ENCODE results near the gene AHCYL2. TPM values are rescaled to one million over a fixed set of nuclear protein-coding genes. Genes with fewer than 3 reads are reported as not detected.

AHCYL2 gene
- total and polyA plus RNA-seq, 4 donors: 2.0 to 10.0 (median 3.6) TPM

DNA sequence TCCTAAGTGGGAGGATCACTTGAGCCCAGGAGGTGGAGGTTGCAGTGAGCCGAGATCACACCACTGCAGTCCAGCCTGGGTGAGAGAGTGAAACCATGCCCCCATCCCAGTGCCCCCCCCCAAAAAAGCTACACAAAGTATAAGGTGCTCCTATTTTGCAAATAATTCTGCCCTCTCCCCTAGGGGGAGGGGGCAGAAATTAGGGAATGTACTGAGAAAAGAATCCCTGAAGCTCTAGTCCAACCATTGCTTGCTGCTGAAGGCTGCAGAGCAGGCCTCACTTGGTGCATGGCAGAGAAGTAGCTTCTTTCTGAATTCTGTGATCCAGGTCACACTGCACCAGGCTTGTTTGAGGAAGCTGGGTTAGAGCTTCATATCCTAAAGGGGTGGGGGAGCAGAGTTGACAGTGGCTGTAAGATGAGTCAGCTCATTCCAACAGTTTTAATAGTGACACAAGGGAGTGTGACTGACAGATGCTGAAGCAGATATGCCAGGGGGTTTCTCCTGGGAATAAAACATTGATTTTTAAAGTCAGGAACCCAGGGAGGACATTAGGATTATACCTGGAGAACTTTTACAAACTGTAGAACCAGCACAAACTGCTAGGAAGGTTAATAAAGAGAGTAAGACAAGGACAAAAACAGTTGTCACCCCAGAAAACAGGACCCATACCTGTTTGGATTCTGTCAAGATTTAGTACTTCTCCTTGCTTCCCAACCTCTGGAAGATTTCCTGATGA lies 176.6 kb downstream of the AHCYL2 start:
- Histone ChIP-seq H3K9me3 (ENCODE audit: control insufficient read depth in 4 of 4, low read length in 3 of 4) (no peaks in the 10 kb centered on the region), H3K36me3 (ENCODE audit: control insufficient read depth in 4 of 4, insufficient read depth in 3 of 4, low read depth in 1 of 4, low read length in 3 of 4) (peaks cover 0 to 11% (median 4%) of the 10 kb centered on the region in 4 donors), H3K4me1 (ENCODE audit: control insufficient read depth in 4 of 4, insufficient read depth in 4 of 4, low read length in 3 of 4) (no peaks in the 10 kb centered on the region), H3K4me3 (ENCODE audit: low read depth in 1 of 3, low read length in 3 of 3) (no peak overlapping the region), H3K27me3 (ENCODE audit: control insufficient read depth in 4 of 4, insufficient read depth in 4 of 4, low read length in 3 of 4) (no peaks in the 10 kb centered on the region), H3K27ac (ENCODE audit: low read depth in 1 of 2, low read length in 2 of 2) (no peak overlapping the region), H3K9ac (ENCODE audit: low read depth in 1 of 2, low read length in 2 of 2) (no peak overlapping the region)
- WGBS: 92% methylated on average over 1 of the region's 1 CpG
- no peak for DNase-seq (ENCODE audit: low spot score)
- no peak for TF ChIP-seq JUND (IDR thresholded peaks at IDR 0.05)
- TF ChIP-seq HNF4A (conservative IDR thresholded peaks at IDR 0.05): no peak
- TF ChIP-seq, protein P1, sequence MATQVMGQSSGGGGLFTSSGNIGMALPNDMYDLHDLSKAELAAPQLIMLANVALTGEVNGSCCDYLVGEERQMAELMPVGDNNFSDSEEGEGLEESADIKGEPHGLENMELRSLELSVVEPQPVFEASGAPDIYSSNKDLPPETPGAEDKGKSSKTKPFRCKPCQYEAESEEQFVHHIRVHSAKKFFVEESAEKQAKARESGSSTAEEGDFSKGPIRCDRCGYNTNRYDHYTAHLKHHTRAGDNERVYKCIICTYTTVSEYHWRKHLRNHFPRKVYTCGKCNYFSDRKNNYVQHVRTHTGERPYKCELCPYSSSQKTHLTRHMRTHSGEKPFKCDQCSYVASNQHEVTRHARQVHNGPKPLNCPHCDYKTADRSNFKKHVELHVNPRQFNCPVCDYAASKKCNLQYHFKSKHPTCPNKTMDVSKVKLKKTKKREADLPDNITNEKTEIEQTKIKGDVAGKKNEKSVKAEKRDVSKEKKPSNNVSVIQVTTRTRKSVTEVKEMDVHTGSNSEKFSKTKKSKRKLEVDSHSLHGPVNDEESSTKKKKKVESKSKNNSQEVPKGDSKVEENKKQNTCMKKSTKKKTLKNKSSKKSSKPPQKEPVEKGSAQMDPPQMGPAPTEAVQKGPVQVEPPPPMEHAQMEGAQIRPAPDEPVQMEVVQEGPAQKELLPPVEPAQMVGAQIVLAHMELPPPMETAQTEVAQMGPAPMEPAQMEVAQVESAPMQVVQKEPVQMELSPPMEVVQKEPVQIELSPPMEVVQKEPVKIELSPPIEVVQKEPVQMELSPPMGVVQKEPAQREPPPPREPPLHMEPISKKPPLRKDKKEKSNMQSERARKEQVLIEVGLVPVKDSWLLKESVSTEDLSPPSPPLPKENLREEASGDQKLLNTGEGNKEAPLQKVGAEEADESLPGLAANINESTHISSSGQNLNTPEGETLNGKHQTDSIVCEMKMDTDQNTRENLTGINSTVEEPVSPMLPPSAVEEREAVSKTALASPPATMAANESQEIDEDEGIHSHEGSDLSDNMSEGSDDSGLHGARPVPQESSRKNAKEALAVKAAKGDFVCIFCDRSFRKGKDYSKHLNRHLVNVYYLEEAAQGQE (IDR thresholded peaks at IDR 0.05): no peak

DNA sequence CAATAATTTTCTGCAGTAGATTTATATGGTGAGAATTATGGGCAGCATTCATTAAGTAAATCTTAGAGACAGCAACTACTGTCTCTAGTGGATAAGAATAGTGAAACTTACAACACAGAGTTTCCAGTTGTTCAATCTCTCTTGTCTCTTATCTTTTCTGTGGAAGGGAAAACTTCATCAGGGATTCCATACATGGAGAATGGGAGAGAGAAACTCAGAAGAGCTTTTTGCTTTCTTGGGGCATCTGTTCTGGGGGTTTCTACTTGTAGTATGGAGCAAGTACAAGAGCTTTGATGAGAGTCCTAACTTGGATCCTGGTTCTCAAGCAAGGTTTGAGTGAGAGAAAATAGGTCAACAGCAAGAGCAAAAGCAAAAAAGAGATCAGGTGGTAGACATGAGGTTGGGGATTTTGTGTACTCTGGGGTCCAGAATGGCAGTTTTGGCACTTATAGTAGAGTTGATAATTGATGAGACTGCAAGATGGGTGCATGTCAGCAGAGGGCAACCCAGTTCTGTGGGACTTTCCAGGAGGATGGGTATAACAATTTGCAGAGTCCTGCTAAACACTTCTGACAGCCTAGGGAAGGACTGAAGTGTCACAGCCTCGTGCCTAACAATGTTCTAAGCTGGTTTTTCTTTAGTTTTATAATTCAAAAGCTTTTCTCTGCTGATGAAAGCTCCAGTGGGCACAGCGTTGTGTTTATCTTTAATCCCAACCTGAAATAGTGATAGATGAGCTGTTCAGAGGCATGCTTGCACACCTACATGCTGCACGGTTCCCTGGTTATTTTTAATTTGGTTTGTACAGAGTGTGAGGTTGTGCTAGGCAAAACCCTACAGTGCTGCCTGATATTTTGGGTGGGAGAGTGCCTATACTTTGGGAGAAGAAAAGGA lies 177.4 kb downstream of the AHCYL2 start:
- H3K36me3 ChIP-seq (ENCODE audit: control insufficient read depth in 4 of 4, insufficient read depth in 3 of 4, low read depth in 1 of 4, low read length in 3 of 4): peaks cover 0 to 11% (median 4%) of the 10 kb centered on the region in 4 donors

DNA sequence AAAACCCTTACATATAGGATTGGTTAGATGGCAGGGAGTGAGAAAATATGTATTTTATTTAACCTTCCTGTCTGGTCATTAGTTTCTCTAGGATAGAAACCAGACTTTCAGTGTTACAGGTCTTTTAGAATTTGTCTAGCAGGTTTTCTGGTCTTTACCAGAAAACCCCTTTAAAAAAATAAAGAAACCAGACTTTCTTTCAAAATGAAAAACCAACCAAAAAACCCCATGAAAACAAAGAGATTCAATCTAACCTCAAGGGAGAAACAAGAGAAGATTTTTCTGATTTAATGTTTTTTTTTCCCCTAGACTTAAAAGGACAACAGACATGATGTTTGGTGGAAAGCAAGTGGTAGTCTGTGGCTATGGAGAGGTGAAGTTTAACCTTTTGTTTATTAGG lies 180.7 kb downstream of the AHCYL2 start:
- no peaks in the 10 kb centered on the region for H3K9me3 ChIP-seq (ENCODE audit: control insufficient read depth in 4 of 4, low read length in 3 of 4)
- no peaks in the 10 kb centered on the region for H3K27me3 ChIP-seq (ENCODE audit: control insufficient read depth in 4 of 4, insufficient read depth in 4 of 4, low read length in 3 of 4)
- no peak overlapping the region for H3K27ac ChIP-seq (ENCODE audit: low read depth in 1 of 2, low read length in 2 of 2)
- no peak overlapping the region for H3K4me3 ChIP-seq (ENCODE audit: low read depth in 1 of 3, low read length in 3 of 3)
- peaks cover 0 to 11% (median 6%) of the 10 kb centered on the region in 4 donors for H3K36me3 ChIP-seq (ENCODE audit: control insufficient read depth in 4 of 4, insufficient read depth in 3 of 4, low read depth in 1 of 4, low read length in 3 of 4)
- no peak for DNase-seq (ENCODE audit: low spot score)
- H3K9ac ChIP-seq (ENCODE audit: low read depth in 1 of 2, low read length in 2 of 2): no peak overlapping the region
- H3K4me1 ChIP-seq (ENCODE audit: control insufficient read depth in 4 of 4, insufficient read depth in 4 of 4, low read length in 3 of 4): no peaks in the 10 kb centered on the region
- TF ChIP-seq FOXA1 (IDR thresholded peaks at IDR 0.05) (no peak), HNF4A (conservative IDR thresholded peaks at IDR 0.05) (no peak), FOXA2 (IDR thresholded peaks at IDR 0.05) (no peak), GABPA (IDR thresholded peaks at IDR 0.05 in 1 of 2, conservative IDR thresholded peaks at IDR 0.05 in 1 of 2) (no peak), TAF1 (conservative IDR thresholded peaks at IDR 0.05) (no peak), EGR1 (IDR thresholded peaks at IDR 0.05; ENCODE audit: low read depth in 2 of 2) (no peak)
- TF ChIP-seq, protein P2, sequence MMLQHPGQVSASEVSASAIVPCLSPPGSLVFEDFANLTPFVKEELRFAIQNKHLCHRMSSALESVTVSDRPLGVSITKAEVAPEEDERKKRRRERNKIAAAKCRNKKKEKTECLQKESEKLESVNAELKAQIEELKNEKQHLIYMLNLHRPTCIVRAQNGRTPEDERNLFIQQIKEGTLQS (IDR thresholded peaks at IDR 0.05): no peak
- TF ChIP-seq, protein P3, sequence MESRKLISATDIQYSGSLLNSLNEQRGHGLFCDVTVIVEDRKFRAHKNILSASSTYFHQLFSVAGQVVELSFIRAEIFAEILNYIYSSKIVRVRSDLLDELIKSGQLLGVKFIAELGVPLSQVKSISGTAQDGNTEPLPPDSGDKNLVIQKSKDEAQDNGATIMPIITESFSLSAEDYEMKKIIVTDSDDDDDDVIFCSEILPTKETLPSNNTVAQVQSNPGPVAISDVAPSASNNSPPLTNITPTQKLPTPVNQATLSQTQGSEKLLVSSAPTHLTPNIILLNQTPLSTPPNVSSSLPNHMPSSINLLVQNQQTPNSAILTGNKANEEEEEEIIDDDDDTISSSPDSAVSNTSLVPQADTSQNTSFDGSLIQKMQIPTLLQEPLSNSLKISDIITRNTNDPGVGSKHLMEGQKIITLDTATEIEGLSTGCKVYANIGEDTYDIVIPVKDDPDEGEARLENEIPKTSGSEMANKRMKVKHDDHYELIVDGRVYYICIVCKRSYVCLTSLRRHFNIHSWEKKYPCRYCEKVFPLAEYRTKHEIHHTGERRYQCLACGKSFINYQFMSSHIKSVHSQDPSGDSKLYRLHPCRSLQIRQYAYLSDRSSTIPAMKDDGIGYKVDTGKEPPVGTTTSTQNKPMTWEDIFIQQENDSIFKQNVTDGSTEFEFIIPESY (IDR thresholded peaks at IDR 0.05): no peak
- TF ChIP-seq, protein P1 (IDR thresholded peaks at IDR 0.05): no peak

More for the DNA sequence above, 177.4 kb downstream of the AHCYL2 start:
- H3K27me3 ChIP-seq (ENCODE audit: control insufficient read depth in 4 of 4, insufficient read depth in 4 of 4, low read length in 3 of 4): no peaks in the 10 kb centered on the region
- H3K27ac ChIP-seq (ENCODE audit: low read depth in 1 of 2, low read length in 2 of 2): no peak overlapping the region
- no peak overlapping the region for H3K9ac ChIP-seq (ENCODE audit: low read depth in 1 of 2, low read length in 2 of 2)
- WGBS: 93% methylated on average over 3 of the region's 3 CpGs
- no peak overlapping the region for H3K4me3 ChIP-seq (ENCODE audit: low read depth in 1 of 3, low read length in 3 of 3)
- H3K4me1 ChIP-seq (ENCODE audit: control insufficient read depth in 4 of 4, insufficient read depth in 4 of 4, low read length in 3 of 4): no peaks in the 10 kb centered on the region
- TF ChIP-seq TAF1 (conservative IDR thresholded peaks at IDR 0.05) (no peak), FOXA1 (IDR thresholded peaks at IDR 0.05) (no peak), FOXA2 (IDR thresholded peaks at IDR 0.05) (no peak), HNF4G (IDR thresholded peaks at IDR 0.05) (no peak)
- TF ChIP-seq, protein P3 (IDR thresholded peaks at IDR 0.05): no peak
- no peak for DNase-seq (ENCODE audit: low spot score)
- no peaks in the 10 kb centered on the region for H3K9me3 ChIP-seq (ENCODE audit: control insufficient read depth in 4 of 4, low read length in 3 of 4)
